MCF 10A (cell line): ENCODE measurements around the gene HM13. TPM values are rescaled to one million over a fixed set of nuclear protein-coding genes. Genes with fewer than 3 reads are reported as not detected.

ENCODE experiments used
- BruUV-seq: library from RNA; stranded (reverse); fragments of 400-500 nt; replicated peaks from 2 replicates; lab custom pipeline; 2021; lab: Mats Ljungman, UMichigan
- CTCF ChIA-PET: fragments of 300-600 bp; sonication (Branson Sonifier 250); formaldehyde crosslinking; extraction: SDS; loops from one replicate; lab custom pipeline; 2021; ENCODE audit warnings: antibody characterized with exemption, inconsistent platforms; lab: Yijun Ruan, JAX
- POLR2A ChIA-PET: fragments of 300-600, 350-650 bp; sonication (Branson Sonifier 250); formaldehyde crosslinking; extraction: SDS; loops from one replicate; lab custom pipeline; 2020; ENCODE audit warnings: antibody characterized with exemption, inconsistent platforms; lab: Yijun Ruan, JAX
- DNase-seq: peaks from one replicate; pipeline ENCODE4 v3.0.0-alpha.2; 2018; ENCODE audit not compliant: unreplicated experiment
- H3K27ac Mint-ChIP-seq: one replicate; pipeline ENCODE4 v1.8.0; 2022; ENCODE audit warnings: mild to moderate bottlenecking, low read depth, mixed read lengths; ENCODE audit not compliant: unreplicated experiment
- H3K27me3 Mint-ChIP-seq: one replicate; pipeline ENCODE4 v1.8.0; 2022; ENCODE audit warnings: mixed read lengths; ENCODE audit not compliant: insufficient read depth, unreplicated experiment
- H3K36me3 Mint-ChIP-seq: one replicate; pipeline ENCODE4 v1.8.0; 2022; ENCODE audit warnings: mild to moderate bottlenecking, moderate library complexity, mixed read lengths; ENCODE audit not compliant: insufficient read depth, unreplicated experiment
- H3K4me1 Mint-ChIP-seq: one replicate; pipeline ENCODE4 v1.8.0; 2022; ENCODE audit warnings: mixed read lengths; ENCODE audit not compliant: insufficient read depth, unreplicated experiment
- H3K4me3 Mint-ChIP-seq: one replicate; pipeline ENCODE4 v1.8.0; 2022; ENCODE audit warnings: mild to moderate bottlenecking, moderate library complexity, mixed read lengths; ENCODE audit not compliant: unreplicated experiment
- H3K9me3 Mint-ChIP-seq: one replicate; pipeline ENCODE4 v1.8.0; 2022; ENCODE audit warnings: mixed read lengths; ENCODE audit not compliant: unreplicated experiment
- CTCF ChIP-seq: fragments of 200-600 bp; IDR thresholded peaks from one replicate; pipeline ENCODE4 v1.8.0; 2022; ENCODE audit warnings: antibody characterized with exemption, mild to moderate bottlenecking; ENCODE audit not compliant: unreplicated experiment
- intact Hi-C: fragments of 100-400 bp; cut with micrococcal nuclease; formaldehyde crosslinking; loops from 2 replicates; pipeline ENCODE4 v1.14.1; 2022
- total RNA-seq: library from RNA; stranded (reverse); gene quantifications from 2 replicates; pipeline ENCODE4 v1.2.3, GENCODE V29; 2022

HM13 gene
- total RNA-seq, 1 experiment from 2014 or later: 276 TPM

- H3K27ac Mint-ChIP-seq: no peak overlapping the region
- POLR2A ChIA-PET: no interaction called here
- no TSS peak for BruUV-seq
- H3K4me3 Mint-ChIP-seq: no peak overlapping the region
- H3K36me3 Mint-ChIP-seq: peaks cover 5% of the 10 kb centered on the region
- H3K4me1 Mint-ChIP-seq: no peaks in the 10 kb centered on the region
- intact Hi-C loops: no loop called here
- peak; percentile 62 for DNase-seq
- CTCF ChIA-PET: interaction anchor here (1.0 to 18.2 kb wide), 3 partner anchors 9 to 54 kb away, joined by 3 to 225 read pairs (median 11); no protein-coding TSS in a partner anchor
- H3K27me3 Mint-ChIP-seq: peaks cover 24% of the 10 kb centered on the region
- H3K9me3 Mint-ChIP-seq: no peaks in the 10 kb centered on the region
- TF ChIP-seq CTCF: peak; percentile 18
These were observed 20.1 kb upstream of the HM13 start for GRCh38 chr20:31494131-31494530.

- Mint-ChIP-seq H3K27ac (no peak overlapping the region), H3K9me3 (no peaks in the 10 kb centered on the region), H3K36me3 (peaks cover 5% of the 10 kb centered on the region), H3K27me3 (peaks cover 24% of the 10 kb centered on the region), H3K4me3 (no peak overlapping the region), H3K4me1 (no peaks in the 10 kb centered on the region)
- peak; percentile 47 for DNase-seq
- ChIA-PET POLR2A (no interaction called here), CTCF (interaction anchor here (0.6 to 18.2 kb wide), 3 partner anchors 6 to 1812 kb away, joined by 3 to 225 read pairs (median 225); no protein-coding TSS in a partner anchor)
- BruUV-seq: no TSS peak
- intact Hi-C loops: no loop called here
- TF ChIP-seq CTCF: no peak
These were observed 17.4 kb upstream of the HM13 start for GRCh38 chr20:31496761-31497295.

GRCh38 chr20:31497838-31498540 is 16.3 kb upstream of the HM13 start:
- no peak overlapping the region for H3K4me3 Mint-ChIP-seq
- TF ChIP-seq CTCF: no peak
- no peaks in the 10 kb centered on the region for H3K4me1 Mint-ChIP-seq
- ChIA-PET CTCF (interaction anchor here (1.5 to 11.0 kb wide), 2 partner anchors 9 to 34 kb away, joined by 3 to 225 read pairs; no protein-coding TSS in a partner anchor), POLR2A (no interaction called here)
- peaks cover 24% of the 10 kb centered on the region for H3K27me3 Mint-ChIP-seq
- no peaks in the 10 kb centered on the region for H3K9me3 Mint-ChIP-seq
- H3K36me3 Mint-ChIP-seq: peaks cover 5% of the 10 kb centered on the region
- no peak overlapping the region for H3K27ac Mint-ChIP-seq
- intact Hi-C loops: no loop called here
- no TSS peak for BruUV-seq
- DNase-seq: peak; percentile 25

- ChIA-PET POLR2A (no interaction called here), CTCF (interaction anchor here (0.6 to 11.0 kb wide), 11 partner anchors 12 to 1967 kb away, joined by 3 to 225 read pairs (median 22); partner anchors contain the start of genes DEFB124, HM13 and REM1)
- Mint-ChIP-seq H3K4me3 (no peak overlapping the region), H3K4me1 (no peaks in the 10 kb centered on the region), H3K27ac (no peak overlapping the region), H3K27me3 (peaks cover 21% of the 10 kb centered on the region), H3K36me3 (no peaks in the 10 kb centered on the region), H3K9me3 (no peaks in the 10 kb centered on the region)
- no peak for DNase-seq
- intact Hi-C loops: no loop called here
- no peak for TF ChIP-seq CTCF
- no TSS peak for BruUV-seq
These were observed 13.7 kb upstream of the HM13 start for GRCh38 chr20:31500527-31500926.
